Erythroblast (primary cell): ENCODE measurements around the gene SLC35A4.

Experiments used
- GATA1 ChIP-seq: IDR thresholded peaks from 2 replicates; pipeline ENCODE4 v1.6.1; 2011; ENCODE audit warnings: low read depth, mild to moderate bottlenecking, control low read depth, low read length, moderate library complexity
- POLR2A ChIP-seq: IDR thresholded peaks from 2 replicates; pipeline ENCODE4 v1.6.1; 2011; ENCODE audit warnings: mild to moderate bottlenecking, low read length

DNA sequence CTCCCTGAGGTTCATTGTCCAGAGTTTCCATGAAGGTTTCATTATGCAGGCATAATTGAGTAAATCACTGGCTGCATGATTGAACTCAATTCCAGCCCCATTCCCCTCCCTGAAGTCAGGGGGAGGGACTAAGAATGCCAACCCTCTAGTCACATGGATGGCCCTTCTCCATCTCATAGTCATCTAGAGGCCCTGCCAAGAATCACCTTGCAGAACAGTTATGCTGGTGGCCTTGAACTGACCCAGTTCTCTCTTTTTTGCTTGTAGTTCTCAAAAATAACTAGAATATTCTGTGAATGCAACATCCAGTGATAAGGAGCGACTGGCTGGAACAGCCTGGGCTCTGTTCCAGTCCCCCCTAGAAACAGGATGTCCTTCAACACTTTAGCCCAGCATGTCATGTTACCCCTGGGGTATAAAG, 31.7 kb downstream of the SLC35A4 start:
- no peak for TF ChIP-seq POLR2A
- no peak for TF ChIP-seq GATA1
